HepG2 (cell line): Measurements from ENCODE around the gene DEFB127. TPM values are rescaled to one million over a fixed set of nuclear protein-coding genes. Genes with fewer than 3 reads are reported as not detected.

Source experiments
- ATAC-seq: fragments of 200-7000 bp; cut with Tn5 transposase; 3 replicates; pipeline ENCODE4 v1.9.1; 2020; ENCODE audit warnings: mild to moderate bottlenecking, moderate library complexity
- BruUV-seq: library from RNA; stranded (reverse); fragments of 400-500 nt; replicated peaks from 2 replicates; lab custom pipeline; 2021; lab: Mats Ljungman, UMichigan
- CTCF ChIA-PET: fragments of 300-600 bp; formaldehyde crosslinking; extraction: SDS; loops from one replicate; lab custom pipeline; 2021; ENCODE audit warnings: low total read pairs, inconsistent platforms, low intra/inter-chr PET ratio; lab: Yijun Ruan, JAX
- POLR2A ChIA-PET: fragments of 350-600 bp; sonication (Branson Sonifier 250); formaldehyde crosslinking; loops from one replicate; lab custom pipeline; 2020; ENCODE audit warnings: antibody characterized with exemption, inconsistent platforms; lab: Yijun Ruan, JAX
- DNase-seq: peaks from one replicate; pipeline ENCODE4 v3.0.0-alpha.2; 2015; ENCODE audit warnings: low spot score
- FAIRE-seq: peaks from 3 replicates; lab custom pipeline; 2011; peaks lifted over from hg19 to GRCh38; lab: Jason Lieb, UNC
- H2AFZ ChIP-seq: one replicate; pipeline ENCODE4 v1.6.1; 2011; ENCODE audit warnings: low read length, inconsistent platforms
- H3K27ac ChIP-seq: fragments of 300-600 bp; 3 replicates; pipeline ENCODE4 v1.8.0; 2011; ENCODE audit warnings: mixed run types, mild to moderate bottlenecking, mixed read lengths, low read length, inconsistent platforms; ENCODE audit not compliant: insufficient read depth; ENCODE audit errors: extremely low read length
- H3K27me3 ChIP-seq, 2 experiments: fragments of 200-600 bp in 1 of 2; 2 replicates in 1 of 2; 3 replicates in 1 of 2; pipeline versions ENCODE4 v1.6.0 to v1.8.0; 2011; ENCODE audit warnings: low read length in 2 of 2, mild to moderate bottlenecking in 2 of 2, moderate library complexity in 2 of 2, inconsistent platforms in 1 of 2; ENCODE audit not compliant: insufficient read depth in 2 of 2, control insufficient read depth in 1 of 2
- H3K36me3 ChIP-seq, 2 experiments: fragments of 200-600 bp in 1 of 2; replicated peaks in 1 of 2; 2 replicates in 1 of 2; 3 replicates in 1 of 2; pipeline versions ENCODE4 v1.5.1 to v1.8.0; 2011; ENCODE audit warnings: low read length in 2 of 2, inconsistent platforms in 1 of 2; ENCODE audit not compliant: insufficient read depth in 2 of 2, control insufficient read depth in 1 of 2
- H3K4me1 ChIP-seq: 2 replicates; pipeline ENCODE4 v1.5.1; 2012; ENCODE audit warnings: low read length, inconsistent platforms; ENCODE audit not compliant: insufficient read depth
- H3K4me2 ChIP-seq: 2 replicates; pipeline ENCODE4 v1.6.0; 2011; ENCODE audit warnings: low read depth, low read length, inconsistent platforms
- H3K4me3 ChIP-seq, 3 experiments: fragments of 200-600 bp in 1 of 3; sonication (generic), shearing (Covaris generic) in 1 of 3; replicated peaks in 1 of 3; 2 replicates each; pipeline ENCODE4 v1.5.1; 2011 to 2016; ENCODE audit warnings: low read length in 3 of 3, inconsistent platforms in 2 of 3, low read depth in 2 of 3, mild to moderate bottlenecking in 2 of 3, control low read depth in 1 of 3, mixed read lengths in 1 of 3; ENCODE audit not compliant: insufficient read depth in 1 of 3
- H3K79me2 ChIP-seq: one replicate; pipeline ENCODE4 v1.6.1; 2011; ENCODE audit warnings: low read length, inconsistent platforms; ENCODE audit not compliant: insufficient read depth
- H3K9ac ChIP-seq: 2 replicates; pipeline ENCODE4 v1.6.0; 2011; ENCODE audit warnings: mild to moderate bottlenecking, low read depth, low read length, inconsistent platforms; ENCODE audit not compliant: insufficient read depth
- H3K9me3 ChIP-seq: 2 replicates; pipeline ENCODE4 v1.5.1; 2012; ENCODE audit warnings: mild to moderate bottlenecking, low read length
- H4K20me1 ChIP-seq: 2 replicates; pipeline ENCODE4 v1.6.0; 2011; ENCODE audit warnings: inconsistent platforms, mild to moderate bottlenecking, low read length, moderate library complexity; ENCODE audit not compliant: insufficient read depth
- CC2D1A ChIP-seq: sonication (generic); formaldehyde crosslinking; IDR thresholded peaks from 2 replicates; pipeline ENCODE4 v1.8.1; 2023; ENCODE audit warnings: mild to moderate bottlenecking, missing genetic modification reagents
- CEBPB ChIP-seq: IDR thresholded peaks from 2 replicates; pipeline ENCODE4 v1.6.1; 2011; ENCODE audit warnings: low read depth, low read length, improper control_type of control experiment, borderline replicate concordance
- ZNF496 ChIP-seq: sonication (generic); formaldehyde crosslinking; IDR thresholded peaks from 2 replicates; pipeline ENCODE4 v1.8.1; 2023; ENCODE audit warnings: mild to moderate bottlenecking, moderate library complexity, missing genetic modification reagents; ENCODE audit not compliant: insufficient replicate concordance
- ZNF619 ChIP-seq: sonication (generic); formaldehyde crosslinking; IDR thresholded peaks from 2 replicates; pipeline ENCODE4 v1.4.0; 2020; ENCODE audit warnings: mild to moderate bottlenecking, missing genetic modification reagents
- ZNF709 ChIP-seq: sonication (generic); formaldehyde crosslinking; IDR thresholded peaks from 2 replicates; pipeline ENCODE4 v1.5.0; 2020; ENCODE audit warnings: mild to moderate bottlenecking, missing genetic modification reagents
- ZNF737 ChIP-seq: sonication (generic); formaldehyde crosslinking; IDR thresholded peaks from 2 replicates; pipeline ENCODE4 v1.5.0; 2020; ENCODE audit warnings: missing genetic modification reagents, mild to moderate bottlenecking, borderline replicate concordance
- ZNF766 ChIP-seq: sonication (generic); formaldehyde crosslinking; IDR thresholded peaks from 2 replicates; pipeline ENCODE4 v1.5.0; 2020; ENCODE audit warnings: missing genetic modification reagents, borderline replicate concordance
- ZNF773 ChIP-seq: sonication (generic); formaldehyde crosslinking; IDR thresholded peaks from 2 replicates; pipeline ENCODE4 v1.4.0; 2020; ENCODE audit warnings: missing genetic modification reagents, borderline replicate concordance
- in situ Hi-C: cut with HindIII; loops from 2 replicates; pipeline ENCODE4 v1.10.0; 2017; ENCODE audit warnings: low pct_unique_long_range_greater_than_20kb; ENCODE audit not compliant: extremely low pct_ligation_motif_present
- intact Hi-C: fragments of 100-400 bp; cut with micrococcal nuclease; formaldehyde crosslinking; loops from one replicate; pipeline ENCODE4 v1.10.0; 2022; ENCODE audit not compliant: unreplicated experiment
- polyA plus RNA-seq, 8 experiments: library from polyadenylated mRNA; depleted of rRNA in 3 of 8; stranded (reverse) in 7 of 8; unstranded in 1 of 8; fragments of >200 nt; fragmentation: Illumina TruSeq in 4 of 8; extraction: Trizol in 4 of 8; gene quantifications; 2 replicates each; pipeline versions ENCODE4 v1.2.1 to v1.2.3, GENCODE V29; 2011 to 2016; ENCODE audit warnings: low read depth in 4 of 8, missing spikeins in 1 of 8, mixed read lengths in 1 of 8; ENCODE audit not compliant: insufficient read depth in 1 of 8
- total RNA-seq, 5 experiments: library from RNA; depleted of rRNA; stranded (reverse); fragments of >200 nt; fragmentation: Illumina TruSeq; extraction: Trizol; gene quantifications; 2 replicates each; pipeline ENCODE4 v1.2.3, GENCODE V29; 2016; ENCODE audit warnings: low read depth in 1 of 5
- TF ChIP-seq, protein P1 (sequence below): sonication (generic); formaldehyde crosslinking; IDR thresholded peaks from 2 replicates; pipeline ENCODE4 v1.4.0; 2020; ENCODE audit warnings: missing genetic modification reagents
- TF ChIP-seq, protein P2 (sequence below): IDR thresholded peaks from 2 replicates; pipeline ENCODE4 v1.4.0; 2020; ENCODE audit warnings: mild to moderate bottlenecking, missing genetic modification reagents

DEFB127 gene
- total and polyA plus RNA-seq, 2 of the 13 experiments (the other 11 are each of a cell fraction or from before 2014, with no cell fraction given), result not detected

DNA sequence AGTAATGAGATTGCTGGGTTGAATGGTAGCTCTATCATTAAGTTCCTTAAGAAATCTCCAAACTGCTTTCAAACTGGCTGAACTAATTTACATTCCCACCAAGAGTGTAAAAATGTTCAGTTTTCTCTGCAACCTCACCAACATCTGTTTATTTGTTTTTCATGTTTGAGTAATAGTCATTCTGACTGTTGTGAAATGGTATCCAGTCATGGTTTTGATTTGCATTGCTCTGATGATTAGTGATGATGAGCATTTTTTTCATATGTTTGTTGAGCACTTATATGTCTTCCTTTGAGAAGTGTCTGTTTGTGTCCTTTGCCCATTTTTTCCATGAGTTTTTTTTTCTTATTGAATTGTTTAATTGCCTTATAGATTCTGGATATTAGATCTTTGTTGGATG lies 44.9 kb upstream of the DEFB127 start:
- no TSS peak for BruUV-seq
- no peaks in the 10 kb centered on the region for H3K79me2 ChIP-seq
- POLR2A ChIA-PET, result no interaction called here
- no peak for TF ChIP-seq ZNF773 (CRISPR knock-in tag)
- TF ChIP-seq CEBPB, result peak; percentile 7; the same call in 1 of the 2 replicates
- TF ChIP-seq, all 625 proteins: peak for 1
- Histone ChIP-seq H3K4me3 (no peak overlapping the region), H2AFZ (no peak overlapping the region), H4K20me1 (no peaks in the 10 kb centered on the region), H3K4me2 (no peak overlapping the region), H3K9me3 (no peaks in the 10 kb centered on the region), H3K27me3 (no peaks in the 10 kb centered on the region), H3K9ac (no peak overlapping the region), H3K4me1 (no peaks in the 10 kb centered on the region), H3K27ac (no peak overlapping the region), H3K36me3 (no peaks in the 10 kb centered on the region)
- no peak for ATAC-seq
- in situ Hi-C loops, result no loop called here
- CTCF ChIA-PET, result no interaction called here
- FAIRE-seq, result no peak
- intact Hi-C loops, result no loop called here
- no peak for DNase-seq

DNA sequence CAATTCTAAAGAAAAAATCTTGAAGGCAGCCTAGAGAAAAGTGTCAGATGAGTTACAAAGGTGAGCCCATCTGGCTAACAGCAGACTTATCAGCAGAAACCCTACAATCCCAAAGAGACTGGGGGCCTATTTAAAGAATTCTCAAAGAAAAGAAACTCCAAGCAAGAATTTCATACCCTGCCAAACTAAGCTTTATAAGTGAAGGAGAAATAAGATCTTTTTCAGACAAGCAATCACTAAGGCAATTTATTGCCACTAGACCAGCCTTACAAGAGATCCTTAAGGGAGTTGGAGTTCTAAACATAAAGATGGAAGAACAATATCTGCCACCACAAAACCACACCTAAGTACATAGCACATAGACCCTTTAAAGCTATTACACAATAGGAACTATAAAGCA lies 39.7 kb upstream of the DEFB127 start:
- no peaks in the 10 kb centered on the region for H3K9me3 ChIP-seq
- H3K27ac ChIP-seq, result no peak overlapping the region
- H3K4me2 ChIP-seq, result no peak overlapping the region
- H3K36me3 ChIP-seq, result no peaks in the 10 kb centered on the region
- no TSS peak for BruUV-seq
- no peaks in the 10 kb centered on the region for H3K79me2 ChIP-seq
- H2AFZ ChIP-seq, result no peak overlapping the region
- H3K4me3 ChIP-seq, result no peak overlapping the region
- H4K20me1 ChIP-seq, result no peaks in the 10 kb centered on the region
- H3K4me1 ChIP-seq, result no peaks in the 10 kb centered on the region
- in situ Hi-C loops, result no loop called here
- FAIRE-seq (no peak), ATAC-seq (no peak), DNase-seq (no peak)
- H3K27me3 ChIP-seq, result no peaks in the 10 kb centered on the region
- ChIA-PET POLR2A (no interaction called here), CTCF (no interaction called here)
- H3K9ac ChIP-seq, result no peak overlapping the region
- intact Hi-C loops, result no loop called here
- TF ChIP-seq, protein P1, sequence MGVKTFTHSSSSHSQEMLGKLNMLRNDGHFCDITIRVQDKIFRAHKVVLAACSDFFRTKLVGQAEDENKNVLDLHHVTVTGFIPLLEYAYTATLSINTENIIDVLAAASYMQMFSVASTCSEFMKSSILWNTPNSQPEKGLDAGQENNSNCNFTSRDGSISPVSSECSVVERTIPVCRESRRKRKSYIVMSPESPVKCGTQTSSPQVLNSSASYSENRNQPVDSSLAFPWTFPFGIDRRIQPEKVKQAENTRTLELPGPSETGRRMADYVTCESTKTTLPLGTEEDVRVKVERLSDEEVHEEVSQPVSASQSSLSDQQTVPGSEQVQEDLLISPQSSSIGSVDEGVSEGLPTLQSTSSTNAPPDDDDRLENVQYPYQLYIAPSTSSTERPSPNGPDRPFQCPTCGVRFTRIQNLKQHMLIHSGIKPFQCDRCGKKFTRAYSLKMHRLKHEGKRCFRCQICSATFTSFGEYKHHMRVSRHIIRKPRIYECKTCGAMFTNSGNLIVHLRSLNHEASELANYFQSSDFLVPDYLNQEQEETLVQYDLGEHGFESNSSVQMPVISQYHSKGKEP (CRISPR knock-in tag), result no peak
- no peak for TF ChIP-seq ZNF709
- TF ChIP-seq ZNF619 (CRISPR knock-in tag), result no peak
- TF ChIP-seq, protein P2, sequence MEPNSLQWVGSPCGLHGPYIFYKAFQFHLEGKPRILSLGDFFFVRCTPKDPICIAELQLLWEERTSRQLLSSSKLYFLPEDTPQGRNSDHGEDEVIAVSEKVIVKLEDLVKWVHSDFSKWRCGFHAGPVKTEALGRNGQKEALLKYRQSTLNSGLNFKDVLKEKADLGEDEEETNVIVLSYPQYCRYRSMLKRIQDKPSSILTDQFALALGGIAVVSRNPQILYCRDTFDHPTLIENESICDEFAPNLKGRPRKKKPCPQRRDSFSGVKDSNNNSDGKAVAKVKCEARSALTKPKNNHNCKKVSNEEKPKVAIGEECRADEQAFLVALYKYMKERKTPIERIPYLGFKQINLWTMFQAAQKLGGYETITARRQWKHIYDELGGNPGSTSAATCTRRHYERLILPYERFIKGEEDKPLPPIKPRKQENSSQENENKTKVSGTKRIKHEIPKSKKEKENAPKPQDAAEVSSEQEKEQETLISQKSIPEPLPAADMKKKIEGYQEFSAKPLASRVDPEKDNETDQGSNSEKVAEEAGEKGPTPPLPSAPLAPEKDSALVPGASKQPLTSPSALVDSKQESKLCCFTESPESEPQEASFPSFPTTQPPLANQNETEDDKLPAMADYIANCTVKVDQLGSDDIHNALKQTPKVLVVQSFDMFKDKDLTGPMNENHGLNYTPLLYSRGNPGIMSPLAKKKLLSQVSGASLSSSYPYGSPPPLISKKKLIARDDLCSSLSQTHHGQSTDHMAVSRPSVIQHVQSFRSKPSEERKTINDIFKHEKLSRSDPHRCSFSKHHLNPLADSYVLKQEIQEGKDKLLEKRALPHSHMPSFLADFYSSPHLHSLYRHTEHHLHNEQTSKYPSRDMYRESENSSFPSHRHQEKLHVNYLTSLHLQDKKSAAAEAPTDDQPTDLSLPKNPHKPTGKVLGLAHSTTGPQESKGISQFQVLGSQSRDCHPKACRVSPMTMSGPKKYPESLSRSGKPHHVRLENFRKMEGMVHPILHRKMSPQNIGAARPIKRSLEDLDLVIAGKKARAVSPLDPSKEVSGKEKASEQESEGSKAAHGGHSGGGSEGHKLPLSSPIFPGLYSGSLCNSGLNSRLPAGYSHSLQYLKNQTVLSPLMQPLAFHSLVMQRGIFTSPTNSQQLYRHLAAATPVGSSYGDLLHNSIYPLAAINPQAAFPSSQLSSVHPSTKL, result no peak
- TF ChIP-seq CC2D1A (CRISPR knock-in tag), result no peak
- TF ChIP-seq ZNF737 (CRISPR knock-in tag), result no peak
- no peak for TF ChIP-seq ZNF766 (CRISPR knock-in tag)
- no peak for TF ChIP-seq ZNF496 (CRISPR knock-in tag)
